Omental fat pad (tissue), 4 donors: Measurements from ENCODE around the gene MAGI2. TPM values are rescaled to one million over a fixed set of nuclear protein-coding genes. Genes with fewer than 3 reads are reported as not detected.

Experiments
- ATAC-seq: fragments of 150-250 bp; one replicate; pipeline ENCODE4 v1.9.1; 2016; ENCODE audit warnings: mild to moderate bottlenecking, moderate library complexity; ENCODE audit not compliant: low FRiP score
- DNase-seq: peaks from one replicate; pipeline ENCODE4 v3.0.0-alpha.2; 2019; ENCODE audit warnings: low spot score
- CTCF ChIP-seq, 3 donors: fragments of 450-650 bp; IDR thresholded peaks; one replicate each; pipeline ENCODE4 v1.5.1; 2016 to 2017; ENCODE audit warnings: antibody characterized with exemption in 3 of 3, mild to moderate bottlenecking in 3 of 3, moderate library complexity in 2 of 3
- total RNA-seq, 4 donors: library from RNA; depleted of rRNA; stranded (reverse); fragments of >200 nt; gene quantifications; one replicate each; pipeline ENCODE4 v1.1.0, GENCODE V29; 2016

The MAGI2 gene
- total RNA-seq, 4 donors from 2014 or later, result 9.3 to 20.6 (median 13.2) TPM

- no peak for ATAC-seq
- no peak for TF ChIP-seq CTCF (IDR thresholded peaks at IDR 0.05)
- no peak for DNase-seq
These were observed 278.1 kb downstream of the MAGI2 start for GRCh38 chr7:79175374-79175773.

- DNase-seq, result no peak
- no peak for TF ChIP-seq CTCF (IDR thresholded peaks at IDR 0.05)
- ATAC-seq, result no peak
These were observed 288.2 kb downstream of the MAGI2 start for GRCh38 chr7:79165225-79165624.

GRCh38 chr7:79159040-79159664 is 294.3 kb downstream of the MAGI2 start:
- no peak for ATAC-seq

GRCh38 chr7:79157281-79157680 is 296.2 kb downstream of the MAGI2 start:
- no peak for DNase-seq
- ATAC-seq, result no peak
- TF ChIP-seq CTCF (IDR thresholded peaks at IDR 0.05), result no peak

More at GRCh38 chr7:79159040-79159664, 294.3 kb downstream of the MAGI2 start:
- no peak for DNase-seq
- TF ChIP-seq CTCF (IDR thresholded peaks at IDR 0.05), result no peak

- DNase-seq, result no peak
- ATAC-seq, result no peak
- no peak for TF ChIP-seq CTCF (IDR thresholded peaks at IDR 0.05)
These were observed 303.6 kb downstream of the MAGI2 start for GRCh38 chr7:79149831-79150230.

GRCh38 chr7:79142706-79143105 is 310.8 kb downstream of the MAGI2 start:
- DNase-seq (no peak), ATAC-seq (no peak)

More at GRCh38 chr7:79142706-79143105, 310.8 kb downstream of the MAGI2 start:
- TF ChIP-seq CTCF (IDR thresholded peaks at IDR 0.05), result no peak
